Testis (tissue), 3 donors: ENCODE measurements around the gene SEH1L. TPM values are rescaled to one million over a fixed set of nuclear protein-coding genes. Genes with fewer than 3 reads are reported as not detected.

ENCODE experiments used
- DNase-seq: peaks from one replicate; pipeline ENCODE4 v3.0.0-alpha.2; 2019
- H3K27ac ChIP-seq, 2 donors: fragments of 200-600 bp; sonication (generic); one replicate each; pipeline ENCODE4 v1.5.1; 2019
- H3K27me3 ChIP-seq: fragments of 200-600 bp; sonication (generic); one replicate; pipeline ENCODE4 v1.5.1; 2019
- H3K36me3 ChIP-seq: fragments of 200-600 bp; sonication (generic); one replicate; pipeline ENCODE4 v1.5.1; 2017; ENCODE audit warnings: low read depth; ENCODE audit errors: missing control alignments
- H3K4me1 ChIP-seq: fragments of 200-600 bp; sonication (generic); one replicate; pipeline ENCODE4 v1.5.1; 2019
- H3K4me3 ChIP-seq, 2 donors: fragments of 200-600 bp; sonication (generic); one replicate each; pipeline ENCODE4 v1.5.1; 2017 to 2019
- H3K9me3 ChIP-seq: fragments of 200-600 bp; sonication (generic); one replicate; pipeline ENCODE4 v1.5.1; 2017
- CTCF ChIP-seq, 3 experiments: fragments of 450-650 bp in 2 of 3; fragments of 200-600 bp in 1 of 3; sonication (generic) in 1 of 3; IDR thresholded peaks; one replicate each; pipeline ENCODE4 v1.5.1; 2016 to 2019; ENCODE audit warnings: antibody characterized with exemption in 3 of 3, mild to moderate bottlenecking in 2 of 3, moderate library complexity in 1 of 3
- POLR2A ChIP-seq: fragments of 450-650 bp; IDR thresholded peaks from one replicate; pipeline ENCODE4 v1.6.1; 2017; ENCODE audit warnings: antibody characterized with exemption, mild to moderate bottlenecking, moderate library complexity
- WGBS, 2 donors: methylation state at CpG; one replicate each; pipeline ENCODE4 v1.1.5; 2018; 5-methylcytosine and 5-hydroxymethylcytosine counted together
- intact Hi-C: fragments of 100-400 bp; cut with DNase I; formaldehyde crosslinking; loops from one replicate; pipeline ENCODE4 v1.15.1; 2023; ENCODE audit warnings: low total_unique reads
- polyA plus RNA-seq: library from polyadenylated mRNA; stranded (reverse); fragments of 350-450 nt; fragmentation: Illumina TruSeq; extraction: RNeasy Lipid Tissue Mini Kit (QIAGEN cat#74804); gene quantifications from one replicate; pipeline ENCODE4 v1.2.3, GENCODE V29; 2014; ENCODE audit warnings: low read depth, low replicate concordance; ENCODE audit not compliant: insufficient read depth
- total RNA-seq, 2 donors: library from RNA; depleted of rRNA; stranded (reverse); fragments of >200 nt; gene quantifications; one replicate each; pipeline ENCODE4 v1.2.3, GENCODE V29; 2016

Gene SEH1L
- total and polyA plus RNA-seq, 3 donors from 2014 or later: 33.5 to 43.5 (median 37.1) TPM

- intact Hi-C loops: no loop called here
- no peak overlapping the region for H3K4me3 ChIP-seq
- no peak overlapping the region for H3K27ac ChIP-seq
- no peaks in the 10 kb centered on the region for H3K4me1 ChIP-seq
- no peak for TF ChIP-seq CTCF (IDR thresholded peaks at IDR 0.05)
- no peak for TF ChIP-seq POLR2A
- DNase-seq: no peak
- H3K27me3 ChIP-seq: no peaks in the 10 kb centered on the region
- no peaks in the 10 kb centered on the region for H3K9me3 ChIP-seq
- H3K36me3 ChIP-seq: no peaks in the 10 kb centered on the region
- WGBS, 2 donors: 67 to 74% methylated on average over 3 of the region's 3 CpGs
Observed at GRCh38 chr18:13019301-13019700, 71.5 kb downstream of the SEH1L start.

- intact Hi-C loops: no loop called here
- no peaks in the 10 kb centered on the region for H3K36me3 ChIP-seq
- DNase-seq: no peak
- no peaks in the 10 kb centered on the region for H3K9me3 ChIP-seq
- no peak for TF ChIP-seq POLR2A
- TF ChIP-seq CTCF (IDR thresholded peaks at IDR 0.05): no peak
- H3K4me3 ChIP-seq: no peak overlapping the region
- H3K4me1 ChIP-seq: peaks cover 6% of the 10 kb centered on the region
- H3K27me3 ChIP-seq: no peaks in the 10 kb centered on the region
- no peak overlapping the region for H3K27ac ChIP-seq
Observed at GRCh38 chr18:13022644-13023043, 74.8 kb downstream of the SEH1L start.

GRCh38 chr18:13025233-13025632 is 77.4 kb downstream of the SEH1L start:
- no peak for DNase-seq
- no peaks in the 10 kb centered on the region for H3K9me3 ChIP-seq
- intact Hi-C loops: no loop called here
- peaks cover 6% of the 10 kb centered on the region for H3K4me1 ChIP-seq
- no peak overlapping the region for H3K4me3 ChIP-seq
- WGBS, 2 donors: 97% methylated on average over 2 of the region's 2 CpGs
- H3K36me3 ChIP-seq: no peaks in the 10 kb centered on the region
- H3K27me3 ChIP-seq: no peaks in the 10 kb centered on the region
- no peak overlapping the region for H3K27ac ChIP-seq
- TF ChIP-seq POLR2A (no peak), CTCF (IDR thresholded peaks at IDR 0.05) (no peak)

DNA sequence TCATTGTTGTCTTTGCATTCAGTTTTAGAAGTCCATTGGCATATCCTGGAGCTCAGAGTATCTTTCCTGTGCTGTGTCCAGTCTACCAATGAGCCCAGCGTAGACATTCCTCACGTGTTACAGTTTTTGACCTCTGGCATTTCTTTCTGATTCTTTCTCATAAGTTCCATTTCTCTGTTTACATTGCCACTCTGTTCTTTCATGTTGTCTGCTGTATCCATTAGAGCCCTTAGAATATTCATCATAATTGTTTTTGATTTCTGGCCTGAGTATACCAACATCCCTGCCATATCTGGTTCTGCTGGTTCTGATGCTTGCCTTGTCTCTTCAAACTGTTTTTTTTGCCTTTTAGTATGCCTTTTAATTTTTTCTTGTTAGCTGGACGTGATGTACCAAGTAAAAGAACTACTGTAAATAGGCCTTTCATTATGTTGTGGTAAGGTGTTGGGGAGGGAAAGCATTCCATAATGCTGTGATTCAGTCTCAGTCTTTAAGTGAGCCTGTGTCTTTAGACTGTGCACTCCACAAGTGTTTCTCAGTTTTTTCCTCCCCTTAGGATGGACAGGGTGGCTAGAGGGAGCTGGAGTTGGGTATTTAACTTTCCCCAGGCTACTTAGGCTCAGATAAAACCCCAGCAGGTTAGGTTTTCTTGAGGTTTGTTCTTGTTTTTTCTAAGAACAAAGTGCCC is 78.9 kb downstream of the SEH1L start:
- WGBS, 2 donors: 64 to 67% methylated on average over 3 of the region's 3 CpGs
- Histone ChIP-seq H3K9me3 (no peaks in the 10 kb centered on the region), H3K4me3 (no peak overlapping the region), H3K4me1 (peaks cover 6% of the 10 kb centered on the region), H3K27ac (no peak overlapping the region), H3K36me3 (no peaks in the 10 kb centered on the region), H3K27me3 (no peaks in the 10 kb centered on the region)
- intact Hi-C loops: no loop called here
- no peak for DNase-seq
- TF ChIP-seq POLR2A (no peak), CTCF (IDR thresholded peaks at IDR 0.05) (no peak)

DNA sequence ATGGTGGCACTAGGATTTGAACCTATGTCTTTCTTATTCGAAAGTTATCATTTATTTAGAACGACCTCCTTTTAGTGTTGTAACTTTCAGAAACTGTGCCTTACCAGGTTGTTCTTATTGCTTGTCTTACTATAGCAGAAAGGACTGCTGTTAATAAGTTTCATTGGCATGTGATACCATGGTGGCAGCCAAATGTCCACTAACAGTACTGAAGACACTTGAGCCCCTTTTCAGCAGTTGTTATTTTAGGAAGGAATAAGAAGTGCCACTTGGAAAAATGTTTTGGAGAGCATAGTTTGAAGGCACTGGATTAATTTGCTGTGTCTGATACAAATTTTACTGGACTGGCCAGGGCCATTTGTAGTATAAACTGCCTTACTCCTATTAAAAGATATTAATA is 81.1 kb downstream of the SEH1L start:
- no peak overlapping the region for H3K4me3 ChIP-seq
- H3K9me3 ChIP-seq: no peaks in the 10 kb centered on the region
- WGBS, 2 donors: 97 to 98% methylated on average over 2 of the region's 2 CpGs
- no peaks in the 10 kb centered on the region for H3K36me3 ChIP-seq
- no peak overlapping the region for H3K27ac ChIP-seq
- TF ChIP-seq CTCF (IDR thresholded peaks at IDR 0.05): no peak
- peaks cover 6% of the 10 kb centered on the region for H3K4me1 ChIP-seq
- no peaks in the 10 kb centered on the region for H3K27me3 ChIP-seq
- no peak for DNase-seq
- intact Hi-C loops: no loop called here
